NCI-H226 (cell line): ENCODE measurements around the gene DUSP5.
"Not testable (repeated sequence)": the region's sequence is repeated elsewhere in the genome, so short reads cannot be mapped to it uniquely, and the experiment has no call there.

Experiments used
- DNase-seq: peaks from one replicate; pipeline ENCODE4 v3.0.0-alpha.2; 2015

The DUSP5 gene, protein sequence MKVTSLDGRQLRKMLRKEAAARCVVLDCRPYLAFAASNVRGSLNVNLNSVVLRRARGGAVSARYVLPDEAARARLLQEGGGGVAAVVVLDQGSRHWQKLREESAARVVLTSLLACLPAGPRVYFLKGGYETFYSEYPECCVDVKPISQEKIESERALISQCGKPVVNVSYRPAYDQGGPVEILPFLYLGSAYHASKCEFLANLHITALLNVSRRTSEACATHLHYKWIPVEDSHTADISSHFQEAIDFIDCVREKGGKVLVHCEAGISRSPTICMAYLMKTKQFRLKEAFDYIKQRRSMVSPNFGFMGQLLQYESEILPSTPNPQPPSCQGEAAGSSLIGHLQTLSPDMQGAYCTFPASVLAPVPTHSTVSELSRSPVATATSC

GRCh38 chr10:110497438-110498086 is at the start of gene DUSP5:
TSS of gene DUSP5 (plus strand) at chr10:110497907. CDS start at chr10:110498122, 215 bp downstream.
- peak; percentile 89 for DNase-seq

GRCh38 chr10:110448682-110449418 is 48.9 kb upstream of the DUSP5 start:
- DNase-seq: no peak

DNA sequence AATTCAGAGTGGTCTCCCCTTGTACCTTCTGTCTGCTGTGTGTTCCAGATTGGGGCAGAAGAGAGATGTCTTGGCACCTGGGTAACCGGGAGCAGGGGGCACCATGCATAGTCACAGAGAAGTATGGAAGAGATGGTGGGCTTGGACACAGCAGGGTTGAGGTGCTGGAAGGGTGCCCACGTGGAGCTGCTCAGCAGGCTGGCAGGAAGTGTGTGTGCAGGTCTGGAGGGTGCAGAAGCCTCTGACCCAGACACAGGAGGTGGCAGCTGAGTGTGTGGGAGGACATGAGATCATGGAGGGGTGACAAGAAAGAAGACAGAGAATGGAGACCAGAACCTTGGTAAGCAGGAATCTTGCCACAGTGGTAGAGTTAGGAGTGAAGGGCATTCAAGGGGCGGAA is 42.3 kb upstream of the DUSP5 start:
- no peak for DNase-seq

DNA sequence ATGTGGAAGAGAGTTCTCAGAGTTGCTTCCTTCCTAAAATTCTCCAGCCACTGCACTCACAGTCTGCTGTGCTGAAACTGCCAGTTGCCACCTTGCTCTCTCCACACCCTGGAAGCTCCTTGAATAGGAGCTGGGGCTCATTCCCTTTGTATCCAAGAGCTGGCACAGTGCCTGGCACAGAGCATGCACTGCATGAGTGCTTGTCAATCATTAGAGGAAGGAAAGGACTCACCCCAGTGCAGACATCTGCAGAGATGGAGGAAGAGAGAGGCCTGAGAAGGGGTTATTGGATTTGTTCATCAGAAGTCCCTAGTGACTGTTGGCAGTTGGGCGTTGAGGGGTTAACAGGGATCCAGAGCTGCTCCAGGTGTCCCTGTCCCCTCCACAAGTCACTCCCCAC is 41.7 kb upstream of the DUSP5 start:
- peak; percentile 27 for DNase-seq

DNA sequence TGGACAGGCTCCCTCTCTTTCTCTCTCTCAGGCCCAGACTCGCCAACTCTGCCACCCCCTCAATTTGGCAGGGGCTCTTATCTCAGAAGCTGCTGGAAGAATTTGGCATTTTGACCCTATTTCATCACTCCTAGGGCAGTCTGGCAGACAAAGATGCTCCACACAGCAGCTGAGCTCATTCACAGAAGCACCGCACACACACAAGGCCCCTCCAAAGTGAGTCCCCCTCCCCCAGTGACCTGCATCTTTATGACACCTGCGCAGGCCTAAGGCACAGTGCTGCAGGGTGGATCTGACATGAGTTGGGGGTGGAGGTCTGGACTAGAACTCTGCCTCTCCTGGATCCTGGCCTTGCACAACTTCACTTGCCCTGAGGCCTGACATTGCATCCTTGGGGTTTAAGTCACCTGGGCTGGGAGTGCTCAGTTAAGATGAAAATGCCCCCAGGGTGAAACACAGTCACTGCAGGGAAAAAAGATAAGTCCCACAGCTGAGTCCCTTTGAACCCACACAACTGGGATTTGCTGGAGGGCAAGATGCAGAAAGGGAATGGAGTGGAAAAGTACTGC is 41.1 kb upstream of the DUSP5 start:
- DNase-seq: peak; percentile 93

GRCh38 chr10:110457851-110458250 is 39.9 kb upstream of the DUSP5 start:
- no peak for DNase-seq

DNA sequence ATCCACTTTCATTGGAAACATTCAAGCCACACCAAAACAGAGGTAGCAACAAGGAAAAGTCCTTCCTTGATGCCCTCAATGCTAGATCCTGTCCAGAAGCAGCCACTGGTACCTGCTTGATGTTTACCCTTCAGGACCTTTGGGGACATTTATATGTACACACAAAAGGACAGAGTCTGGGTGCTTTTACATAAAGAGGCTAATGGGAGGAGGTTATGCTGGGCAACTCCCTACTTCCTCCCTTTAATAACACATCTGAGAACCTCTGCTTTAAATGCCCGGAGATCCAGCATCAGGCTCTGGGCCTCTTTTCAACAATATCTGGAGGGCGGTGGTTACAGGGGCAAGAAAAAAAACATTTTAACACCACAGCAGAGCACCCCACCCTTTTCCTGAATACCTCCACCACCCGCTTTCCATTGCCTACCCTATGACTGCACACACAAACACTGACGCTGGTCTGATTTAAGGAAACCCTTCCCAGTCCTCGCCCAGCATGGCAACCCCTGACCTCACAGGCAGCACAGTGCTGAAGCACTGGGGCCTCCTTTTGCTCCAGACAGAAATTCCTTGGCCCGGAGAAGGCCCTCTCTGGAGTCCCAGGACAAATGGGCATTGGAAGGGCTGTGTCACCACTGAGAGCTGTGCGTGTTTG is 39.3 kb upstream of the DUSP5 start:
- no peak for DNase-seq

GRCh38 chr10:110459600-110459999 is 38.1 kb upstream of the DUSP5 start:
- DNase-seq: no peak

GRCh38 chr10:110460111-110460809 is 37.4 kb upstream of the DUSP5 start:
- DNase-seq: no peak

DNA sequence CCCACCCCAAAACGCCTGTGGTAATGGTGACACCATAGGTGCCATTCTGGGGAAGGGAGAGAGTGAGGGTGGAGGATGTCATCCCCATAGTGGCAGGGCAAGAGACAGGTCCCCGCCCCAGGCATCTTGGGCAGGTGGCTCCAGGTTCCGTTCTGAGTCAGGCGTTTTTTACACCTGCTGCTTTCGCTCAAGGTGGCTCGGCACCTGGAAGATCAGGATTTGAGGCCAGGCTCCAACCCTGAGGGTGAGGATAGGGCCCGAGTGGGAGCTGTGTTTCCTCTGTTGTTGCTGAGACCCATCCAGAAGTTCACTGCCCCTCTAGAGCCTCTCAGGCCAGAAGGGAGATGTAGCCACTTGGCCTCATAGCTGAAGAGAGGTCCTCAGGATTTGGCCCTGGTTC is 36.6 kb upstream of the DUSP5 start:
- DNase-seq: no peak

DNA sequence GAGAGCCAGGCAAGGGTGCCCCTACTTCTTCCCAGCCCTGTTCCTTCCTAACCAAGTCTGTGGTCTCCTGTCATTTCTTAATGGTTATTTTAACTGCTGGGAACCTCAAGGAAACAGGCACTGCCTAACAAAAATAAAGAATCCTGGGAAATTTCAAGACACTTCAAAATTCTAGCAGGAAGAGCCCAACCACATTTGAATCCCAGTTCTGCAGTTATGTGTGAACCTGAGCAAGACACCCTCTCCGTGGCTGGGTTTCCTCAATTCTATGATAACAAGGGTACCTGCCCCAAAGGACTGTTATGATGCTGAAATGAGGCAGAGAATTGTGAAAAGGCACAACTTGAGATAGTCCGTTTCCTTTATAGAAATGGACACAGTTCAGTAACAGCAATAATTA is 36.2 kb upstream of the DUSP5 start:
- no peak for DNase-seq

DNA sequence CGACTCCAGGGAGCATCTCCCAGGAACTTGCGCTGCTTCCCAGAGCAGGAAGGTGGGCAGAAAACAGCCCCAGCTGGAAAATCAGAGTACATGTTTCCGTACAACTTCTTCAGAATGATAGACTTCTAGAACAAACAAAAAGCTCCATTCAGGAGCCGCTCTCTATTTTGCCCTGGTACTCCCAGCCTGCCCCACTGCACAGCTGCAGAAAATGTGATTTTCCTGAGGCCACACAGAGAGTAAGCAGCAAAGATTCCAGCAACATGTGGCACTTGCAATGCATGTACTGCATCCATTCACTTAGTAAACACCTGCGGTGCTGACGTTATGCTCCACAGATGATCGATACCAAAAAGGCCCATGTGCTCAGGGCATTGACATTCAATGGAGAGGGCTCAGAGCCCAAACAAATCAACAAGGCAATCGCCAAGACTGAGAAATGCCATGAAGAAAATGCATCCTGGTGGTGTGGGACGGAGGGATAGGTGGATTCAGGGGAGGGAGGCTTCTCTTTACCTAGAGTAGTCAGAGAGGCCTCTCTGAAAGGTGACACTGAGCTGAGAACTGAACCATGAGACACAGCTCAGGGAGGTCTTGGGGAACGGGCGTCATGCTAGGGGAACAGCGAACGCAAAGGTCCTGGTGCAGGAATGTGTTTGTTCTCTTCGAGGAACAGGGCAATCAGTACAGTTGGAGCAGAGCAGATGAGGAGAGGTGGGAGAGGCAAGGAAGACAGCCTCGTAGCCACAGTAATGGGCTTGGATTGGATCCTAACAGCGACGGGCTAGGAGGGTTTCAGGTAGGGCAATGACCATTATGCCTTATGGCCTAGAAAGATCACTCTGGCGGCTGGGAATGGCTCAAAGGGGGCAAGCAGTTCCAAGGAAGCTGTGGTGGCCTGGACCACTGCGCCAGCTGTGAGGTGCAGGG is 35.3 kb upstream of the DUSP5 start:
- no peak for DNase-seq

- not testable (repeated sequence) for DNase-seq
These were observed 29.4 kb upstream of the DUSP5 start for GRCh38 chr10:110468258-110468657.

DNA sequence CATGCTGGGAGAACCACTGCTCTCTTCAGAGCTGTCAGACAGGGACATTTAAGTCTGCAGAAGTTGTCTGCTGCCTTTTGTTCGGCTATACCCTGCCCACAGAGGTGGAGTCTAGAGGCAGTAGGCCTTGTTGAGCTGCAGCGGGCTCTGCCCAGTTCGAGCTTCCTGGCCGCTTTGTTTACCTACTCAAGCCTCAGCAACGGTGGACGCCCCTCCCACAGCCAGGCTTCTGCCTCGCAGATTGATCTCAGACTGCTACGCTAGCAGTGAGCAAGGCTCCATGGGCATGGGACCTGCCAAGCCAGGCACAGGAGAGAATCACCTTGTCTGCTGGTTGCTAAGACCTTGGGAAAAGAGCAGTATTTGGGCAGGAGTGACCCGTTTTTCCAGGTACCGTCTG is 27.2 kb upstream of the DUSP5 start:
- not testable (repeated sequence) for DNase-seq

- DNase-seq: peak; percentile 51
These were observed 26.1 kb upstream of the DUSP5 start for GRCh38 chr10:110471566-110472139.

DNA sequence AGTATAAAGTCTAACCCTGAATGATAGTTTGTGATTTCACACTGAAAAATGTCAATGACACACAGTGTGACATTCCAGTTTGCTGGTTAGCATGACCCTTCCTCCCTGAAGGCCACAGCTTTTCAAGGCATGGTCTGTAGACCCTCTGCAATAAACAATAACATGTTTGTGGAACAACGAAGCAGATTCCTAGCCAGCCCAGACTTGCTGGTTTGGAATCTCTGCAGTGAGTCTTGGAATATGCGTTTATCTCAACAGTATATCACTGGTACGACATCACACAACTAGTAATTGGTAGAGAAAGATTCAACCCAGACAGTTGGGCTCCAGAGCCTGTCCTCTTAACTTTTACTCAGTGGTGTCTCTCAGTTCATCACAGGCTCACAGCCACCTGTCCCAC is 23.7 kb upstream of the DUSP5 start:
- no peak for DNase-seq

GRCh38 chr10:110474826-110475225 is 22.9 kb upstream of the DUSP5 start:
- DNase-seq: no peak

DNA sequence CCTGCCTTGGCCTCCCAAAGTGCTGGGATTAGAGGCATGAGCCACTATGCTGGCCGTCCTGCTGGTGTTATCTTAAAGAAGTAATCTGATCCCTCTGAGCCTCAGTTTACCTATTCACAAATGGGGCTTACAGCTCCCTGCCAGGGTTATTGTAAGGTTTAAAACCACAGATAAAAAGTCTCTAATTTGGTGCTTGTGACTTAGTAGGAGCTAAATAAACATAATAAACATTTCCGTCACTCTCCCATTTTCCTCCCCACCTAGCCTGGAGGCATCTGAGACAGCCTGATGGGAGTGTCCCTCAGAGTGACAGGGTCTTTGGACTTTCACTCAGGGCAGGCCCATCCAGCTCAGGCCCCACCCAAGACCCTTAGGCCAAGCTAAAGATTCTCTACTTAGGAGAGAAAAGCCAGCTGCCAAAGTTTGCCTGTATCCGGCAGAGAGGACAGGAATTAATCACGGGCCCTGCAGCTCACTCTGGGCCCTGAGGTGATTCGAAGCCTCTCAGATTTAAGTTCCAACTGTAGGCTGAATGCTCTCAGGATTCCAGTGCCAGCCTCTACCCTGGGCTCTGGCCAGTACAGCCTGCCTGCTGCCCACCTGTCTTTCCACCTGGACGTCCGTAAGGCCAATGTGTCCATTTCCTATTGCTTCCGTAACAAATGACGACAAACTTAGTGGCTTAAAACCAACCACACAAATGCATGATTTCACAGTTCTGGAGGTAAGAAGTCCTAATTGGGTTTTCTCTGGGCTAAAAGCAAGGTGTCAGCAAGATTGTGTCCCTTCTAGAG is 21.8 kb upstream of the DUSP5 start:
- no peak for DNase-seq

- DNase-seq: no peak
These were observed 18.0 kb upstream of the DUSP5 start for GRCh38 chr10:110479710-110480109.

DNA sequence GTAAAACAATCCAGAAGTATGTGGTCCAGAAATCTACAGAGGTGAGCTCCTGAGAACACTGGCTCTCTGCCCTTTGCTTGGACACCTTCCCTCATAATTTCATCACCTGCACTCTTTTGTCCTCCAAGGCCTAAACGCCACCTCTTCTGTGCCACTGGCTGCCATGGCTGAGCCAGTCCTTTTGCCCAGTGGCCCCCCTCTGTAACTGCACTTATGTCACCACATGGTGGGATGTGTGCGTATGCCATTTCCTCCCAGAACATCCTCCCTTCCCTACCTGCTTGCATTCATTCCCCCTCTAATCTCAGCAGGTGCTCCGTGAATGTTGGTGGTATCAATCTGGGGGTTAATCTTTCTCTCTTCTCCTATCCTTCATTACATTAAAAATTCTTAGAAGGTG is 17.3 kb upstream of the DUSP5 start:
- no peak for DNase-seq
